MCF 10A (cell line): ENCODE data around the gene POLN. TPM values are rescaled to one million over a fixed set of nuclear protein-coding genes. Genes with fewer than 3 reads are reported as not detected.

Experiments used
- BruUV-seq: library from RNA; stranded (reverse); fragments of 400-500 nt; replicated peaks from 2 replicates; lab custom pipeline; 2021; lab: Mats Ljungman, UMichigan
- CTCF ChIA-PET: fragments of 300-600 bp; sonication (Branson Sonifier 250); formaldehyde crosslinking; extraction: SDS; loops from one replicate; lab custom pipeline; 2021; ENCODE audit warnings: antibody characterized with exemption, inconsistent platforms; lab: Yijun Ruan, JAX
- POLR2A ChIA-PET: fragments of 300-600, 350-650 bp; sonication (Branson Sonifier 250); formaldehyde crosslinking; extraction: SDS; loops from one replicate; lab custom pipeline; 2020; ENCODE audit warnings: antibody characterized with exemption, inconsistent platforms; lab: Yijun Ruan, JAX
- DNase-seq: peaks from one replicate; pipeline ENCODE4 v3.0.0-alpha.2; 2018; ENCODE audit not compliant: unreplicated experiment
- H3K27ac Mint-ChIP-seq: one replicate; pipeline ENCODE4 v1.8.0; 2022; ENCODE audit warnings: mild to moderate bottlenecking, low read depth, mixed read lengths; ENCODE audit not compliant: unreplicated experiment
- H3K27me3 Mint-ChIP-seq: one replicate; pipeline ENCODE4 v1.8.0; 2022; ENCODE audit warnings: mixed read lengths; ENCODE audit not compliant: insufficient read depth, unreplicated experiment
- H3K36me3 Mint-ChIP-seq: one replicate; pipeline ENCODE4 v1.8.0; 2022; ENCODE audit warnings: mild to moderate bottlenecking, moderate library complexity, mixed read lengths; ENCODE audit not compliant: insufficient read depth, unreplicated experiment
- H3K4me1 Mint-ChIP-seq: one replicate; pipeline ENCODE4 v1.8.0; 2022; ENCODE audit warnings: mixed read lengths; ENCODE audit not compliant: insufficient read depth, unreplicated experiment
- H3K4me3 Mint-ChIP-seq: one replicate; pipeline ENCODE4 v1.8.0; 2022; ENCODE audit warnings: mild to moderate bottlenecking, moderate library complexity, mixed read lengths; ENCODE audit not compliant: unreplicated experiment
- H3K9me3 Mint-ChIP-seq: one replicate; pipeline ENCODE4 v1.8.0; 2022; ENCODE audit warnings: mixed read lengths; ENCODE audit not compliant: unreplicated experiment
- CTCF ChIP-seq: fragments of 200-600 bp; IDR thresholded peaks from one replicate; pipeline ENCODE4 v1.8.0; 2022; ENCODE audit warnings: antibody characterized with exemption, mild to moderate bottlenecking; ENCODE audit not compliant: unreplicated experiment
- intact Hi-C: fragments of 100-400 bp; cut with micrococcal nuclease; formaldehyde crosslinking; loops from 2 replicates; pipeline ENCODE4 v1.14.1; 2022
- total RNA-seq: library from RNA; stranded (reverse); gene quantifications from 2 replicates; pipeline ENCODE4 v1.2.3, GENCODE V29; 2022

Gene POLN
- total RNA-seq, 1 experiment from 2014 or later: 3.1 TPM

GRCh38 chr4:2194496-2194895 is 47.4 kb downstream of the POLN start:
- H3K27ac Mint-ChIP-seq: no peak overlapping the region
- intact Hi-C loops: no loop called here

GRCh38 chr4:2193326-2193725 is 48.6 kb downstream of the POLN start:
- DNase-seq: no peak
- no TSS peak for BruUV-seq
- Mint-ChIP-seq H3K9me3 (no peaks in the 10 kb centered on the region), H3K36me3 (peaks cover 7% of the 10 kb centered on the region), H3K27me3 (no peaks in the 10 kb centered on the region), H3K4me3 (no peak overlapping the region), H3K4me1 (no peaks in the 10 kb centered on the region), H3K27ac (no peak overlapping the region)
- POLR2A ChIA-PET: no interaction called here
- no peak for TF ChIP-seq CTCF
- CTCF ChIA-PET: no interaction called here
- intact Hi-C loops: no loop called here

More at GRCh38 chr4:2194496-2194895, 47.4 kb downstream of the POLN start:
- peaks cover 10% of the 10 kb centered on the region for H3K36me3 Mint-ChIP-seq
- H3K27me3 Mint-ChIP-seq: no peaks in the 10 kb centered on the region
- H3K4me1 Mint-ChIP-seq: no peaks in the 10 kb centered on the region
- BruUV-seq: no TSS peak
- no peak overlapping the region for H3K4me3 Mint-ChIP-seq
- POLR2A ChIA-PET: interaction anchor here (1.1 kb wide), 1 partner anchor 324 kb away, joined by 3 read pairs; no protein-coding TSS in a partner anchor
- DNase-seq: no peak
- CTCF ChIA-PET: interaction anchor here (0.5 to 0.9 kb wide), 3 partner anchors 14 to 298 kb away, joined by 3 to 4 read pairs (median 3); no protein-coding TSS in a partner anchor
- H3K9me3 Mint-ChIP-seq: peaks cover 6% of the 10 kb centered on the region
- no peak for TF ChIP-seq CTCF

- BruUV-seq: no TSS peak
- no peak for DNase-seq
- Mint-ChIP-seq H3K4me1 (no peaks in the 10 kb centered on the region), H3K27ac (no peak overlapping the region), H3K9me3 (no peaks in the 10 kb centered on the region), H3K27me3 (no peaks in the 10 kb centered on the region), H3K4me3 (no peak overlapping the region), H3K36me3 (peaks cover 14% of the 10 kb centered on the region)
- intact Hi-C loops: loop anchor here (1.0 kb wide), 4 partner anchors 178 to 439 kb away; partner anchors contain the start of gene LETM1
- POLR2A ChIA-PET: interaction anchor here (0.7 kb wide), 1 partner anchor 29 kb away, joined by 3 read pairs; no protein-coding TSS in a partner anchor
- CTCF ChIA-PET: interaction anchor here (0.5 to 1.6 kb wide), 6 partner anchors 11 to 460 kb away, joined by 3 to 8 read pairs (median 4); no protein-coding TSS in a partner anchor
- no peak for TF ChIP-seq CTCF
Observed at GRCh38 chr4:2186865-2187172, 55.1 kb downstream of the POLN start.

- Mint-ChIP-seq H3K27me3 (no peaks in the 10 kb centered on the region), H3K4me1 (no peaks in the 10 kb centered on the region), H3K4me3 (no peak overlapping the region), H3K27ac (no peak overlapping the region), H3K36me3 (peaks cover 14% of the 10 kb centered on the region), H3K9me3 (no peaks in the 10 kb centered on the region)
- BruUV-seq: no TSS peak
- POLR2A ChIA-PET: interaction anchor here (0.7 kb wide), 1 partner anchor 28 kb away, joined by 3 read pairs; no protein-coding TSS in a partner anchor
- peak; percentile 70 for DNase-seq
- CTCF ChIA-PET: interaction anchor here (0.5 to 1.6 kb wide), 6 partner anchors 11 to 460 kb away, joined by 3 to 8 read pairs (median 4); no protein-coding TSS in a partner anchor
- intact Hi-C loops: loop anchor here (1.0 kb wide), 4 partner anchors 177 to 438 kb away; partner anchors contain the start of gene LETM1
- peak; percentile 81 for TF ChIP-seq CTCF
Observed at GRCh38 chr4:2186133-2186864, 55.6 kb downstream of the POLN start.
